Activated CD4-positive, alpha-beta T cell treated with anti-CD3 and anti-CD28 coated beads, Interleukin-2, Interleukin-4, amounts not matched to agents 100 ng/mL and 50 ng/mL, durations not matched to agents 16 hours and 8 hours (primary cell): ENCODE measurements around the gene MARK4.

Experiments used
- DNase-seq: peaks from one replicate; pipeline ENCODE4 v3.0.0-alpha.2; 2020; ENCODE audit warnings: low spot score

The MARK4 gene

DNA sequence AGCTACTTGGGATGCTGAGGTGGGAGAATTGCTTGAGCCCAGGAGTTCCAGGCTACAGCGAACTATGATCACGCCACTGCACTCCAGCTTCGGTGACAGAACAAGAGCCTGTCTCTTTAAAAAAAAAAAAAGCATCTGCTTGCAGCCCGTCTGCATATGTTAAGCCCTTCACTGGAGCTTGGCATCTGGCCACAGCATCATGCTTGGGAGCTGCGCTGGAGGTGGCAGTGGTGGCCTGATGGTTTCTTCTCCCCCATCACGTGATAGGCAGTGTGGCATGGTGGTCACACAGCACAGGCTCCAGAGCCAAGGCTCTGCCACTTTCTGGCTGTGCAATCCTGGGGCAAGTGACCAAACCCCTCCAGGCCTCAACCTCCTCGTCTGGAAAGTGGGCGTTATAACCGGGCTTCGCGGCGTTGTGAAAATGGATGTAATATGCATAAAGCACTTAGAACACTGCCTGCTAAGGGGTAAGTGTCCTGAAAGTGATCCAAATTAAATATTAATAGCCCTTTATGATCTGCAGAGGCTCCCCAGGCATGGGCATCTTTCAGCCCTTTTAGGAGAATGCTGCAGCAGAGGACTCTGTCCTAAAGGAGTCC, 24.4 kb downstream of the MARK4 start:
- no peak for DNase-seq

DNA sequence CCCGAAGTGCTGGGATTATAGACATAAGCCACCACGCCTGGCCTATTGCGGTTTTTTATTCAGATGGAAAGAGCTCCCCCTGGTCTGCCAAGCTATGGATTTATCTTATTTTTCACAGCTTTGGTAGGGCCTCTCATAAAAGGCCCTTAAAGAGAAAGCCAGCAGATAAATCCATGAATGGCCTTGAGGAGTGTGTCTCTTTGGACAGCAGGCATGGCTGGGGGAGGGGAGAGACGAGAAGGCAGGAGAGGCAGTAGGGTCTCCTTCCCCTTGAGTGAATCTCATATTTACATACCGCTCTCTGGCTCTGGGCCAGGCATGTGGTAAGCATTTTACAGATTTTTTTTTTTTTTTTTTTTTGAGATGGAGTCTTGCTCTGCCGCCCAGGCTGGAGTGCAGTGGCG, 25.2 kb downstream of the MARK4 start:
- no peak for DNase-seq

DNA sequence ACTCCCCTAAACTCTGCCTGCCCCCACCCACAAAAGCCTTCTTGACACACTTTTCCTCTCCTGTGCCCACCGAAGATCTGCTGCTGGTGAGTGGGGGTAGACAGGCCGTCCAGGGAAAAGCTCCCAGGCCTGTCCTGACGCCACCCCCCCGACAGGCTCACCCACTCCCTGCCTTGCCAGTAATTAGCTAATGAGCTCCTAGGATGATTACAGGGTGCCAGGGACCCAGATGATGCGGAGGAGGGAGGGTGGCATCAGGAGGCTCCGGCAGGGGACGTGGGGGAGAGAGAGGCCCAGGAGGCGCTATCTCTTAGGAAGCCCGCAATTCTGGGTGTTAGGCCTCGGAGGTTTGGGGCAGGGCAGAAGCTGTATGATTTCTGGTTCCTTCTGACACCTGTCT, 27.0 kb downstream of the MARK4 start:
- no peak for DNase-seq

DNA sequence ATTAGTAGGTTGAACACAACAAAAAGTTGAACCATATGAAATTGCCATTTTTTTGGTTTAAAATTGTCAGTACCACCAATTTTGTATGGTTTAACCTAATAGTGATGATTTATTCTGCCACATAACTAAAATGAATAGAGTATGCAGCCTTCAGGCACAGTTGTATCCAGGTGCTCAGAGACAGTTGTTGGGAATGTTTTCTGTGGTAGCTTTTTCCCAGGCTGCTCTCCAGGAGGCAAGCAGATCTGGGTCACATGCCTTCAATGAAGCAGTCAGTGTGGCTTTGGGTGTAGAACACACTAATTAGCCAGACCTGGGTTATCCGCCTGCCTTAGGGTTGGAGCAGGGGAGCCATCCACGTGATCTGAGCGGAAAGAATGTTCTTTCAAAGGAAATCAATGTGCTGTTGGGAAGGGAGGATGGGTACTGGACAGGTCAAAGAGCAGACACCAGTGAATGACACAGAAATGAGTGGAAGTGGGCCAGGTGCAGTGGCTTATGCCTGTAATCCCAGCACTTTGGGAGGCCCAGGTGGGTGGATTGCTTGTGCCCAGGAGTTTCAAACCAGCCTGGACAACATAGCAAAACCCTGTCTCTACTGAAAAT, 28.6 kb downstream of the MARK4 start:
- DNase-seq, result no peak

DNA sequence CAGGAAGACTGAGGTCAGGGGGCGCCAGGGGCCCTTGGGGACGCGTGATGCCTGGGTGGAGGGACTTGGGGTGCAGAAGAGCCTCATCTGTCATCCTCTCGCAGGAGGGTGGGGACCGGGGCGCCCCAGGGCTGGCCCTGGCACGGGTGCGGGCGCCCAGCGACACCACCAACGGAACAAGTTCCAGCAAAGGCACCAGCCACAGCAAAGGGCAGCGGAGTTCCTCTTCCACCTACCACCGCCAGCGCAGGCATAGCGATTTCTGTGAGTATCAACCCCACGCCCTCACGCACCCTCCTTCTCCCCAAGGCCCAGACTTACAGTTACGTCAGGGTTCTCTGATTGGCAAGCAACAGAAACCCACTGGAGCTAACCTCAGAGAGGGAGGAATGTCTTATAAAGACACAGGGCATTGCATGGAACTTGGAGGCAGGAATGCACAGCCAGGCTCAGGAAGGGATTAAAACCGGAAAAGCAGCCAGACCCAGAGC, 29.4 kb downstream of the MARK4 start:
- DNase-seq, result no peak

DNA sequence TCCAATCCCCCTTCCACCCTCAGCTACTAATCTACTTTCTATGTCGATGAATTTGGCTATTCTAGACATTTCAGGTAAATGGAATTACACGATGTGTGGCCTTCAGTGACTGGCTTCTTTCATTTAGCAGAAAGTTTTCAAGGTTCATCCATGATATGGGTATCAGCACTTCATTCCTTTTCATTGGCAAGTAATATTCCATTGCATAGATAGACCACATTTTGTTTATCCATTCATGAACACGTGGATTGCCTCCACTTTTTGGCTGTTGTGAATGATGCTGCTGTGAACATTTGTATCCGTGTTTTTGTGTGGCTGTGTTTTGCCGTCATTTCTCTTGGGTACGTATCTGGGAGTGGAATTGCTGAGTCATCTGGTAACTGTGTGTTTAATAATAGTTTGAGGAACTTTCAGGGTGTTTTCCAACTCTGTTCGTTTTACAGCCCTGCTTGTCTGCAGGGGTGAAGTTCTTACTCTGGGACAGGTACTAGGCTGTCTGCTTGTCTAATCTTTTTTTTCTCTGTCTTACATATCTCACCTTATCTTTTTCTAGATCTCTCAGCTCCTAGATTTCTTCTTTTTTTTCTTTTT, 32.5 kb downstream of the MARK4 start:
- no peak for DNase-seq

DNA sequence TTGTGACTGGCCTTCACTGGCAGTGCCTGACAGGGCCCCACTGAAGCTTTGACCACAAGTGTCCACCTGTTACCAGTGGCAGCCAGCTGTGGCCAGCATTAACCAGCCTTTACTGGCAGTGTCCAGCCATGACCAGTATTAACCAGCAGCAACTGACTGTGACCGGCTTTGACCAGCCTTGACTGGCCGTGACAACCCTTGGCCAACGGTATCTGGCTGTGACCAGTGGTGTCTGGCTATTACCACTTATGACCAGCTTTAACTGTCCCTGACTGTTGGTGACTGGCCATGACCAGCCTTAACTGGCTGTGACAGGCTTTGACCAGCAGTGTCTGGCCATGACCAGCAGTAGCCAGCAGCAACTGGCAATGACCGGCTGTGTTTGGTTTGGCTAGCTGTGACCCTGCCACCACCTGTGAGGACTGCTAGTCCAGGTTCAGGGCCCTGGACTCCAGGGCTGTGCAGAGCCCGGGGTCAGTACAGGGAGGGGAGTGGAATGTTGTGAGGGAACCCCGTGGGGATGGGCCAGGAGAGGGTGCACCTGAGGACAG, 39.4 kb downstream of the MARK4 start:
- DNase-seq, result no peak

DNA sequence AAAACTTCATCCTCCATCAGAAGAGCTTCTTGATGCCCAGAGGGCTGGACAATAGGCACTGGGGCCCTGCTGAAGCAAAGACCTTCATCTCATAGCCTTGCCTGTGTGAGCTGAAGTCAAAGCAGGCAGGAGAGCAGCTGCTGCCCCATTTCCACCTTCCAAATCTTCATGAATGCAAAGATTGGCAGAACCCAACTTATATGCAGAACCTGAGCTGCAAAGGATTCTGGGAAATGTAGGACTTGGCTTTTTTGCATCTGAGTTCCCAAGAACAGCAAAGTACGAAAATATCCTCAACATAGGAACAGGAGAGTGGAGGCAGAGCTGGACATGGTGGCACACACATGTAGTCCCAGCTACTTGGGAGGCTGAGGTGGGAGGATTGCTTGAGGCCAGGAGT, 40.8 kb downstream of the MARK4 start:
- DNase-seq, result no peak

DNA sequence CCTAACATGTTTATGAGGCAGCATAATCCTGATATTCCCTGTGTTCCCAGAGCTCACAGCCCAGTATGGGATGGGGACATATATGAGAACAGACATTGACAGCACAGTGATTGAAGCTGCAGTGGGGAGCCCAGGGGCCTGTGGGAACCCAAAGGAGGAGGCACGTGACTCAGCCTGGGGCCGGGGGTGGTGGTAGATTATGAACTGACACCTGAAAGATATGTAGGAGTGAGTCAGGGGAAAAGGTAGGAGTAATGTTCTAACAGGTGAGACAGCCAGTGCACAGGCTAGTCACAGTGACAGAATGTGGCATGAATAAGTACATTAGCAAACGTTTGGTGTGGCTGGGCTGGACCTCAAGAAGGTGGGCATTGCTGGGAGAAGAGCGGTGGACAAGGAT, 42.6 kb downstream of the MARK4 start:
- DNase-seq, result no peak

DNA sequence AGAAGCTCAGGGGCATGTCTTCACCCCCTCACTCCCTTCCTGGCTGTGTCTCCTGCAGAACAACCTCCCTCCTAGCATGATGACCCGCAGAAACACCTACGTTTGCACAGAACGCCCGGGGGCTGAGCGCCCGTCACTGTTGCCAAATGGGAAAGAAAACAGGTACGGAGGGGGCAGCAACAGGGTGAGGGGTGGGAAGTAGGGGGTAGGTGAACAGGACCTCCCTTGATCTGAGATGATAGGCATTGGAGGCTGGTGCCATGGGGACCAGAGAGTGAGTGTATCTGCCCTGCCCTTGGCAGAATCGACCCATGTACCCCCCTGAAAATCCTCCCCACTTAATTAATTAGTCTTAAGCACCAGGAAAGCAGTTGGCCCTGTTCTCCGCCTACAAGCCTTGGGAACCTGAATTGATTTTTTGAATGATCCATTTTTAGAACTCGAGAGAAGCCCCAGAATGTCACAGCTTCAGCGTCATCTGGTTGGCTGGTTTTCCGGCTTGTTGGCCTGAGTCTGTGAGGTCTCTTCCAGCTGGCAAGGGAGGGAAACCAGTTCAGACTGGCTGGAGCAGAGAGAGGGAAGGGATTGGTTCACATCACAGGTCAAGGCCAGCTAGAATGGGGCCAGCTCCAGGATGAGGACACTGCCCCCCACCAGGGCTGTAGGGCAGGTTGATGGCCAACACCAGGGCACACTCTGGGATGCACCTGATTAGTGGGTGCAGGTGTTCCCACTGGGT, 43.4 kb downstream of the MARK4 start:
- DNase-seq, result no peak

DNA sequence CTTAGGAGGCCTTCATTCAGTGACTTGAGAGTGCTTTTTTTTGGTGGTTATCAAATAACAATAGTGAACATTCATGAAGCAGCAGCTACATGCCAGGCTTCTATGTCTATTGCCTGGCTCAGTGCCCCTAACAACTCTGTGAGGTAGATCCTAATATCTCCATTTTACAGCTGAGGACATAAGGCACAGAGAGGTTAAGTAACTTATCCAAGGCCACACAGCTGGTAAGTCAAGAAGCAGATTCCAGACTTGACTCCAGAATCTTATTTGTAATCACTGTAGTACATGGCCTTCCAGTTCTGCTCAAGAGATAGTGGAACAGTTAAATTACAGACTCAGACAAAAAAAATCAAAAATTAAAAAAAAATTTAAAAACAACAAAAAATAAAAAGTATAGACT, 44.8 kb downstream of the MARK4 start:
- no peak for DNase-seq

DNA sequence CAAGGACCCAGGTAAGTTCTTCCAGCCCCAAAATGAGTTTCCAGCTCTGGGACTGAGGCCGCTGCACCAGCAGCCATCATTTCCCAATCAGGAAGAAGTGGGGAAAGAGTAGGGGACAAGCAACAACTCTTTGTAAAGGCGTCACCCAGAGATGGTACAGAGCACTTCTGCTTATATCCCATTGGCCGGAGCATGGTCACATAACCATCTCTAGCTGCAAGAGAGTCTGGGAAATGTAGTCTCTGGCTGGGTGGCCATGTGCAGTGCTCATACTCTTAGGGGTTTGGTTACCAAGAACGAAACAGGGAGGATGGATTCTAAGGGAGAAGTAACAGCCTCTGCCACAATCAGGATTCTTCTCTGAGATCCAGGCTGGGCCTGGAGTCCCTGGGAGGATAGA, 45.3 kb downstream of the MARK4 start:
- no peak for DNase-seq

DNA sequence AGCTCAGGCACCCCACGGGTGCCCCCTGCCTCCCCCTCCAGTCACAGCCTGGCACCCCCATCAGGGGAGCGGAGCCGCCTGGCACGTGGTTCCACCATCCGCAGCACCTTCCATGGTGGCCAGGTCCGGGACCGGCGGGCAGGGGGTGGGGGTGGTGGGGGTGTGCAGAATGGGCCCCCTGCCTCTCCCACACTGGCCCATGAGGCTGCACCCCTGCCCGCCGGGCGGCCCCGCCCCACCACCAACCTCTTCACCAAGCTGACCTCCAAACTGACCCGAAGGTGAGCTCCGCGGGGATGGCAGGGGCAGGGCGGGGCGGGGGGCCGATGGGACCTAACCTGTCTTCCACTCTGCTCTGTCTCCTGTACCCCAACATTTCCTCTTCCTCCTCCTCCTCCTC, 46.6 kb downstream of the MARK4 start:
- DNase-seq, result no peak

DNA sequence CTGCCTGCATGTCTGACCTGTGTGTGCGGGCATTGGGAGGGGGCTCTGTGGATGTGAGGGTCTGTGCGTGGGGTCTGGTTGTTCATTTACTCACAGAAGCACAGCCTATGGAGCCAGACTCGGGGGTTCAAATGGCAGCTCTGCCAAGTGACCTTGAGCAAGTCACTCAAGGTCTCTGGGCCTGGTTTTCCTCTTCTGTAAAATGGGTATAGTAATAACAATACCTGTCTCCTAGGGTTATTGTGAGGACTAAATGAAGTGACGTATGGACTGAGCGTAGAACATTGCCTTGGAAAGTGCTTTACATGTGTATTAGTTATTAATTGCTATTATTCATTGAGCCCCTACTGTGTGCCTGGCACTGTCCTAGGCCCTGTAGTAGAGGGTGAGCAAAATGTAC, 47.2 kb downstream of the MARK4 start:
- DNase-seq, result no peak

DNA sequence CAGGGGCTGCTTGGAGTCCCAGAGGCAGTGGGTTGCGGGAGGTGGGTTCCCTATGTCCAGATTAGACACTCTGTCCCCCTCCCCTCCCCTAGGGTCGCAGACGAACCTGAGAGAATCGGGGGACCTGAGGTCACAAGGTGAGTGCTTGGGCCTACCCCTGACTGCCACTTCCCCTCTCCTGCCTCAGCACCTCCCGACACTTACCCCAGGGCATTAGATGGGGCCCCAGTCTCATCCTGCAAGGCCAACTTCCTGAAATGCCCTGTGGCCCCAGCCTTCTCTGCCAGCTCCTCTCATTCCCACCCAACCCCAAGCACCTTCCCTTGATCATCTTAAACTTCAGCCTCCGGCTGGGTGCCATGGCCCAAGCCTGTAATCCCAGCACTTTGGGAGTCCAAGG, 48.6 kb downstream of the MARK4 start:
- DNase-seq, result no peak

DNA sequence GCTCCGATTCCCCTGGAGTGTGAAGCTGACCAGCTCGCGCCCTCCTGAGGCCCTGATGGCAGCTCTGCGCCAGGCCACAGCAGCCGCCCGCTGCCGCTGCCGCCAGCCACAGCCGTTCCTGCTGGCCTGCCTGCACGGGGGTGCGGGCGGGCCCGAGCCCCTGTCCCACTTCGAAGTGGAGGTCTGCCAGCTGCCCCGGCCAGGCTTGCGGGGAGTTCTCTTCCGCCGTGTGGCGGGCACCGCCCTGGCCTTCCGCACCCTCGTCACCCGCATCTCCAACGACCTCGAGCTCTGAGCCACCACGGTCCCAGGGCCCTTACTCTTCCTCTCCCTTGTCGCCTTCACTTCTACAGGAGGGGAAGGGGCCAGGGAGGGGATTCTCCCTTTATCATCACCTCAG, 51.3 kb downstream of the MARK4 start:
- no peak for DNase-seq

DNA sequence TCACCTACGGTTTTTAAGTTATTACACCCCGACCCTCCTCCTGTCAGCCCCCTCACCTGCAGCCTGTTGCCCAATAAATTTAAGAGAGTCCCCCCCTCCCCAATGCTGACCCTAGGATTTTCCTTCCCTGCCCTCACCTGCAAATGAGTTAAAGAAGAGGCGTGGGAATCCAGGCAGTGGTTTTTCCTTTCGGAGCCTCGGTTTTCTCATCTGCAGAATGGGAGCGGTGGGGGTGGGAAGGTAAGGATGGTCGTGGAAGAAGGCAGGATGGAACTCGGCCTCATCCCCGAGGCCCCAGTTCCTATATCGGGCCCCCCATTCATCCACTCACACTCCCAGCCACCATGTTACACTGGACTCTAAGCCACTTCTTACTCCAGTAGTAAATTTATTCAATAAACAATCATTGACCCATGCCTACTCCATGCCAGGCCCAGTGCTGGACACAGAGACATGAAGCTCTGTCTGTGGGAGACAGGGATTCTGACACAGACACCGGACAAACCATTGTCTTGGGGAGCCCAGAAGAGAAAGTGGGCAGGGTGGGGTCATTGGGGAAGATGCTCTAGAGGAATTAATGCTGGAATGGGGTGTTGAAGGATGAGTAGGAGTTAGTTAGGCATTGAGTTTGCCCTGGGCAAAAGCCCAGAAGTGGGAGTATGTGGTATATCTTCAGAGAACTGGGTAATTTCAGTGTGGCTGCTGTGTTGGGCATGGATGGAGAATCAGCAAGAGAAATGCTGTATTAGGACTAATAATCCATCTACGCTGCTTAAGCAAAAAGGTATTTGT, 52.4 kb downstream of the MARK4 start:
- no peak for DNase-seq

DNA sequence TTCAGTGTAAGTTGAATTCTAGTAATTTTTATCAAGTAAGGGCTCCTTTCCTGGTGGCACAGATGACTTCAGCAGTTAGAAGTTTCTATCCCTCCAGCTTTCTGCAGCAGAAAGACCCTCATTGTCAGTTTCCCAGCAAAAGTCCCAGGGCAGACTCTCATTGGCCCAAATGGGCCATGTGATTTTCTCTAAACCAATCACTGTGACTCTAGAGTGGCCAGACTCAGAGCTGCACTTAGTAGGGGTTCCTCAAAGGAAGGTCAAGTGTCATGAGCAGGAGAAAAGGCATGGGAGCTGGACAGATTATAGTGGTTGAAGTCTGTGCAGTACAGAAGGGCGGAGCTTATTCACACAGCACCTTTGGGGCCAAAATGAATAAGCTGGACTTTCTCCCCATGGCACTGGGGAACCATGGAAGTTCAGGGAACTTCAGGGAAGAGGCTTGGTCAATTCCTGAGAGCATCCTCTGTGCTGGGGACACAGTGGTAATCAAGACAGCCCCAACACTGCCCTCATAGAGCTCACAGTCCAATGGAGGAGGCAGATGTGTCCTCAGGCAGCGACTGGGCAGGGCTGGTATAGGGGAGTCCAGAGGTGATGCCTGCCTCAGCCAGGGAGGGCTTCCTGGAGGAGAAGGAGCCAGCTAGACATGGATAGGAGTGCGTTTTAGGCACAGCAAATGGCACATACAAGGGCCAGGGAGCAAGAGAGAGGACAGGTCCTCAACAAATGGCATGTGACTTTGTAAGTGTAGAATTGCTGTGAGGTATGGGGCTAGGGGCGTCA, 53.3 kb downstream of the MARK4 start:
- DNase-seq, result no peak

DNA sequence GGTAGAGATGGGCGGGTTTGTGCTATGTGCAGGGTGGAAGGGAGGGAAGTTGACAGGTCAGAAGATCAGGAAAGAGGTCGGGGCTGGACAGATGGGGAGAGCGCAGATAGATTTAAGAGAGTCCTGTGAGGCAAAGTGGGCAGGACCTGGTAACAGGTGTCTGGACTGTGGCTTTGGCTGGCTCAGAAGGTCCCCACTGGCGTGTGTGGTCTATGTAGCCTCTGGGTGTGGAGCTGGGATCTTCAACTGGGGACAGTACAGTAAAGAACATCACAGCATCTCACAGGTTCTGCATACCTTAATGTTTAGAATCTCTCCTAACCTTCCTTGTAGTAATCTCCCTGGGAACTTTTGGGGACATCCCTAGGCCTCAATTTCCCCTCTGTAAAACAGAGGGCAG, 53.9 kb downstream of the MARK4 start:
- no peak for DNase-seq

DNA sequence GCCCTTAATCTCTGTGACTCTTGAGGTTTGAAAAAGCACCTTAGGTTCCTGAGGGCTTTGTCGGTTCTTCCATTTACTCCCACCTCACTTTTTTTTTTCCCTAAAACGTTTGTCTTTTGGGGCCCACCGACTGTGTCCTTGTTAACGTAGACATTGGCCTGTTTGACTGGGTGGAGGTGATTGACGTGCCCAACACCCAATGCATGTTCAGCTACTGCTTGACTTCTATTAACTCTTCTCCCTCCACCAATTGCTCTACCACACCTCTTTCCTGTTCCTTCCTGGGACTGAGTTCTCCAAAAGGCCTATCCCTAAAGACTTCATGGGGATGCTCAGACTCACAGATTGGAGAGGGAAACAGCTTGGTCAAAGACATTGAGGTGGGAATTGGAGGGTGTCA, 54.4 kb downstream of the MARK4 start:
- DNase-seq, result no peak

DNA sequence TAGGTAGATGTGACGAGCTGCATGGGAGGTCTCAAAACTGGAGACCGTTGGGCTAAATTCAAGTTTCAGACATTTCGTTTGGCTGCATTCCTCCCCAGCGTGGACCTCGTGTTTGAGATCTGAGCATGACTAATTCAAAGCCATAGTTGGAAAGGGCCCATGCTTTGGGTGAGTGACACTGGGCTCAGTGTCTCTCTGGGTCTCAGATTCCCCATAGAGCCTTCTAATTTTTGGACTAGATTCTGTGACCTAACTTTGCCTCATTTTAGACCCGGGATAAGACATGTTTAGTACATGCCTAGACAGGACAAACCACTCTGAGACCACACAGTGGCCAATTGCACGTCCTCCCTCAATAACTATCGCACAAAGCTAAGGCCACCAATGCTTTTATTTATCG, 55.0 kb downstream of the MARK4 start:
- no peak for DNase-seq
